HepG2 (cell line): ENCODE results near the gene GPATCH4. TPM values are rescaled to one million over a fixed set of nuclear protein-coding genes. Genes with fewer than 3 reads are reported as not detected.

Source experiments
- ATF7-NPFF ChIP-seq: sonication (generic); formaldehyde crosslinking; IDR thresholded peaks from 2 replicates; pipeline ENCODE4 v1.8.1; 2023; ENCODE audit warnings: mild to moderate bottlenecking, low read depth, missing genetic modification reagents, moderate library complexity
- FOXC1 ChIP-seq: sonication (generic); formaldehyde crosslinking; IDR thresholded peaks from 2 replicates; pipeline ENCODE4 v1.8.0; 2022; ENCODE audit warnings: mild to moderate bottlenecking, missing genetic modification reagents, borderline replicate concordance
- IRX3 ChIP-seq: sonication (generic); formaldehyde crosslinking; IDR thresholded peaks from 2 replicates; pipeline ENCODE4 v1.8.1; 2023; ENCODE audit warnings: mild to moderate bottlenecking, low read depth, missing genetic modification reagents, borderline replicate concordance
- MBNL3 ChIP-seq: fragments of 250-450 bp; sonication (Bioruptor Pico); conservative IDR thresholded peaks from 2 replicates; pipeline ENCODE4 v1.8.0; 2022; ENCODE audit warnings: mild to moderate bottlenecking, inconsistent platforms
- MEF2D ChIP-seq: sonication (generic); formaldehyde crosslinking; IDR thresholded peaks from 2 replicates; pipeline ENCODE4 v1.5.1; 2020; ENCODE audit warnings: mild to moderate bottlenecking, missing genetic modification reagents
- SOX5 ChIP-seq: IDR thresholded peaks from 2 replicates; pipeline ENCODE4 v1.6.1; 2016; ENCODE audit warnings: borderline replicate concordance
- ZBTB20 ChIP-seq: sonication (generic); formaldehyde crosslinking; IDR thresholded peaks from 2 replicates; pipeline ENCODE4 v1.8.1; 2023; ENCODE audit warnings: missing genetic modification reagents, low read depth, mild to moderate bottlenecking, borderline replicate concordance
- ZBTB42 ChIP-seq: sonication (generic); formaldehyde crosslinking; IDR thresholded peaks from 2 replicates; pipeline ENCODE4 v1.5.0; 2020; ENCODE audit warnings: mild to moderate bottlenecking, missing genetic modification reagents
- ZNF644 ChIP-seq: IDR thresholded peaks from 2 replicates; pipeline ENCODE4 v1.6.1; 2016; ENCODE audit warnings: low read depth
- polyA plus RNA-seq, 8 experiments: library from polyadenylated mRNA; depleted of rRNA in 3 of 8; stranded (reverse) in 7 of 8; unstranded in 1 of 8; fragments of >200 nt; fragmentation: Illumina TruSeq in 4 of 8; extraction: Trizol in 4 of 8; gene quantifications; 2 replicates each; pipeline versions ENCODE4 v1.2.1 to v1.2.3, GENCODE V29; 2011 to 2016; ENCODE audit warnings: low read depth in 4 of 8, missing spikeins in 1 of 8, mixed read lengths in 1 of 8; ENCODE audit not compliant: insufficient read depth in 1 of 8
- total RNA-seq, 5 experiments: library from RNA; depleted of rRNA; stranded (reverse); fragments of >200 nt; fragmentation: Illumina TruSeq; extraction: Trizol; gene quantifications; 2 replicates each; pipeline ENCODE4 v1.2.3, GENCODE V29; 2016; ENCODE audit warnings: low read depth in 1 of 5
- TF ChIP-seq, protein P1 (sequence below): sonication (generic); formaldehyde crosslinking; IDR thresholded peaks from 2 replicates; pipeline ENCODE4 v1.9.0; 2021; ENCODE audit warnings: mild to moderate bottlenecking, missing genetic modification reagents
- TF ChIP-seq, protein P2 (sequence below): sonication (generic); formaldehyde crosslinking; IDR thresholded peaks from 2 replicates; pipeline ENCODE4 v1.5.1; 2020; ENCODE audit warnings: mild to moderate bottlenecking, missing genetic modification reagents, borderline replicate concordance
- TF ChIP-seq, protein P3 (sequence below): sonication (generic); formaldehyde crosslinking; IDR thresholded peaks from 2 replicates; pipeline ENCODE4 v1.8.0; 2022; ENCODE audit warnings: missing genetic modification reagents, mild to moderate bottlenecking, borderline replicate concordance
- TF ChIP-seq, protein P4 (sequence below): sonication (generic); formaldehyde crosslinking; IDR thresholded peaks from 2 replicates; pipeline ENCODE4 v1.4.0; 2020; ENCODE audit warnings: missing genetic modification reagents

The GPATCH4 gene
- total and polyA plus RNA-seq, 2 of the 13 experiments (the other 11 are each of a cell fraction or from before 2014, with no cell fraction given): 19.2 to 37.9 TPM

DNA sequence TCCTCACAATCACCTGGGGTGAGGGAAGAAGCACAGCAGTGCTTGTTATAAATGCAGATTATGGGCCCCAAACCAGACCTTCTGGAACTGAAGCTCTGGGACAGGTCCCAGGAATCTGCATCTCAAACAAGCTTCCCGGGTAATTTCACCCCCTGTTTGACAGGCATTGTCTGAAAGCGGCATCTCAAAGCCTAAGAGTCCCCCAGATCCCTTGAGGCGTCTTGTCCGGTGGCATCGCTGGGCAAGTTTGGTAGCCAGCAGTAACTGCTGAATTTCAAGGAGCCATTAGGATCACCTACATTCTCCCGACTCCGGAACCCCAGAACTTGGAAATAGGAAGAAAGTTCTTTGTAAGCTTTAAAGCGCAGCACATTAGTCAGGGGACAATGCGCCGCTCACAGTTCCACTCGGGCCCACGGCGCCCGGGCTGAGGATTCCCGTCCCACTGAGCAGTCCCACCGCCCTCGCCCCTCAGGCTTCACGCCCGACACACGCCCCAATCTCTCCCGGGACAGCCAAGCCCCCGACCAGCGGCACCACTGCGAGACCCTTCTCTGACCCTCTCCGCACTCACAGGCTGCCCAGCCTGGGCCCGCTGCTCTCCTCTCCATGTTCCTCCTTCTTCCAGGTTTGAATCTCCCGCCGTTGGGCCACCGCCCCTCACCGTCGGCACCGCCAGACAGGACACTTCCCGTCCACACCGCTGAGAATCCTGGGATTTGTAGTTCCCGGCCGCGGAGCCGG, 29.2 kb downstream of the GPATCH4 start, which contains the start of gene IQGAP3 (continued):
- TF ChIP-seq, protein P1, sequence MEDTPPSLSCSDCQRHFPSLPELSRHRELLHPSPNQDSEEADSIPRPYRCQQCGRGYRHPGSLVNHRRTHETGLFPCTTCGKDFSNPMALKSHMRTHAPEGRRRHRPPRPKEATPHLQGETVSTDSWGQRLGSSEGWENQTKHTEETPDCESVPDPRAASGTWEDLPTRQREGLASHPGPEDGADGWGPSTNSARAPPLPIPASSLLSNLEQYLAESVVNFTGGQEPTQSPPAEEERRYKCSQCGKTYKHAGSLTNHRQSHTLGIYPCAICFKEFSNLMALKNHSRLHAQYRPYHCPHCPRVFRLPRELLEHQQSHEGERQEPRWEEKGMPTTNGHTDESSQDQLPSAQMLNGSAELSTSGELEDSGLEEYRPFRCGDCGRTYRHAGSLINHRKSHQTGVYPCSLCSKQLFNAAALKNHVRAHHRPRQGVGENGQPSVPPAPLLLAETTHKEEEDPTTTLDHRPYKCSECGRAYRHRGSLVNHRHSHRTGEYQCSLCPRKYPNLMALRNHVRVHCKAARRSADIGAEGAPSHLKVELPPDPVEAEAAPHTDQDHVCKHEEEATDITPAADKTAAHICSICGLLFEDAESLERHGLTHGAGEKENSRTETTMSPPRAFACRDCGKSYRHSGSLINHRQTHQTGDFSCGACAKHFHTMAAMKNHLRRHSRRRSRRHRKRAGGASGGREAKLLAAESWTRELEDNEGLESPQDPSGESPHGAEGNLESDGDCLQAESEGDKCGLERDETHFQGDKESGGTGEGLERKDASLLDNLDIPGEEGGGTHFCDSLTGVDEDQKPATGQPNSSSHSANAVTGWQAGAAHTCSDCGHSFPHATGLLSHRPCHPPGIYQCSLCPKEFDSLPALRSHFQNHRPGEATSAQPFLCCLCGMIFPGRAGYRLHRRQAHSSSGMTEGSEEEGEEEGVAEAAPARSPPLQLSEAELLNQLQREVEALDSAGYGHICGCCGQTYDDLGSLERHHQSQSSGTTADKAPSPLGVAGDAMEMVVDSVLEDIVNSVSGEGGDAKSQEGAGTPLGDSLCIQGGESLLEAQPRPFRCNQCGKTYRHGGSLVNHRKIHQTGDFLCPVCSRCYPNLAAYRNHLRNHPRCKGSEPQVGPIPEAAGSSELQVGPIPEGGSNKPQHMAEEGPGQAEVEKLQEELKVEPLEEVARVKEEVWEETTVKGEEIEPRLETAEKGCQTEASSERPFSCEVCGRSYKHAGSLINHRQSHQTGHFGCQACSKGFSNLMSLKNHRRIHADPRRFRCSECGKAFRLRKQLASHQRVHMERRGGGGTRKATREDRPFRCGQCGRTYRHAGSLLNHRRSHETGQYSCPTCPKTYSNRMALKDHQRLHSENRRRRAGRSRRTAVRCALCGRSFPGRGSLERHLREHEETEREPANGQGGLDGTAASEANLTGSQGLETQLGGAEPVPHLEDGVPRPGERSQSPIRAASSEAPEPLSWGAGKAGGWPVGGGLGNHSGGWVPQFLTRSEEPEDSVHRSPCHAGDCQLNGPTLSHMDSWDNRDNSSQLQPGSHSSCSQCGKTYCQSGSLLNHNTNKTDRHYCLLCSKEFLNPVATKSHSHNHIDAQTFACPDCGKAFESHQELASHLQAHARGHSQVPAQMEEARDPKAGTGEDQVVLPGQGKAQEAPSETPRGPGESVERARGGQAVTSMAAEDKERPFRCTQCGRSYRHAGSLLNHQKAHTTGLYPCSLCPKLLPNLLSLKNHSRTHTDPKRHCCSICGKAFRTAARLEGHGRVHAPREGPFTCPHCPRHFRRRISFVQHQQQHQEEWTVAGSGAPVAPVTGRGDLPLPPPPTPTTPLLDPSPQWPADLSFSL: no peak
- no peak for TF ChIP-seq SOX5
- TF ChIP-seq ZBTB42: no peak
- TF ChIP-seq ZBTB20: 0 out of 2 replicates have a peak, but pooled peaks have one; percentile 39
- no peak for TF ChIP-seq FOXC1 (CRISPR knock-in tag)
- no peak for TF ChIP-seq MEF2D (CRISPR knock-in tag)
- TF ChIP-seq ATF7-NPFF (CRISPR knock-in tag): peak; percentile 79; the same call in 1 of the 2 replicates
- TF ChIP-seq MBNL3 (CRISPR knock-in tag): no peak
- TF ChIP-seq, protein P2, sequence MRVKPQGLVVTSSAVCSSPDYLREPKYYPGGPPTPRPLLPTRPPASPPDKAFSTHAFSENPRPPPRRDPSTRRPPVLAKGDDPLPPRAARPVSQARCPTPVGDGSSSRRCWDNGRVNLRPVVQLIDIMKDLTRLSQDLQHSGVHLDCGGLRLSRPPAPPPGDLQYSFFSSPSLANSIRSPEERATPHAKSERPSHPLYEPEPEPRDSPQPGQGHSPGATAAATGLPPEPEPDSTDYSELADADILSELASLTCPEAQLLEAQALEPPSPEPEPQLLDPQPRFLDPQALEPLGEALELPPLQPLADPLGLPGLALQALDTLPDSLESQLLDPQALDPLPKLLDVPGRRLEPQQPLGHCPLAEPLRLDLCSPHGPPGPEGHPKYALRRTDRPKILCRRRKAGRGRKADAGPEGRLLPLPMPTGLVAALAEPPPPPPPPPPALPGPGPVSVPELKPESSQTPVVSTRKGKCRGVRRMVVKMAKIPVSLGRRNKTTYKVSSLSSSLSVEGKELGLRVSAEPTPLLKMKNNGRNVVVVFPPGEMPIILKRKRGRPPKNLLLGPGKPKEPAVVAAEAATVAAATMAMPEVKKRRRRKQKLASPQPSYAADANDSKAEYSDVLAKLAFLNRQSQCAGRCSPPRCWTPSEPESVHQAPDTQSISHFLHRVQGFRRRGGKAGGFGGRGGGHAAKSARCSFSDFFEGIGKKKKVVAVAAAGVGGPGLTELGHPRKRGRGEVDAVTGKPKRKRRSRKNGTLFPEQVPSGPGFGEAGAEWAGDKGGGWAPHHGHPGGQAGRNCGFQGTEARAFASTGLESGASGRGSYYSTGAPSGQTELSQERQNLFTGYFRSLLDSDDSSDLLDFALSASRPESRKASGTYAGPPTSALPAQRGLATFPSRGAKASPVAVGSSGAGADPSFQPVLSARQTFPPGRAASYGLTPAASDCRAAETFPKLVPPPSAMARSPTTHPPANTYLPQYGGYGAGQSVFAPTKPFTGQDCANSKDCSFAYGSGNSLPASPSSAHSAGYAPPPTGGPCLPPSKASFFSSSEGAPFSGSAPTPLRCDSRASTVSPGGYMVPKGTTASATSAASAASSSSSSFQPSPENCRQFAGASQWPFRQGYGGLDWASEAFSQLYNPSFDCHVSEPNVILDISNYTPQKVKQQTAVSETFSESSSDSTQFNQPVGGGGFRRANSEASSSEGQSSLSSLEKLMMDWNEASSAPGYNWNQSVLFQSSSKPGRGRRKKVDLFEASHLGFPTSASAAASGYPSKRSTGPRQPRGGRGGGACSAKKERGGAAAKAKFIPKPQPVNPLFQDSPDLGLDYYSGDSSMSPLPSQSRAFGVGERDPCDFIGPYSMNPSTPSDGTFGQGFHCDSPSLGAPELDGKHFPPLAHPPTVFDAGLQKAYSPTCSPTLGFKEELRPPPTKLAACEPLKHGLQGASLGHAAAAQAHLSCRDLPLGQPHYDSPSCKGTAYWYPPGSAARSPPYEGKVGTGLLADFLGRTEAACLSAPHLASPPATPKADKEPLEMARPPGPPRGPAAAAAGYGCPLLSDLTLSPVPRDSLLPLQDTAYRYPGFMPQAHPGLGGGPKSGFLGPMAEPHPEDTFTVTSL (CRISPR knock-in tag): no peak
- TF ChIP-seq, protein P3, sequence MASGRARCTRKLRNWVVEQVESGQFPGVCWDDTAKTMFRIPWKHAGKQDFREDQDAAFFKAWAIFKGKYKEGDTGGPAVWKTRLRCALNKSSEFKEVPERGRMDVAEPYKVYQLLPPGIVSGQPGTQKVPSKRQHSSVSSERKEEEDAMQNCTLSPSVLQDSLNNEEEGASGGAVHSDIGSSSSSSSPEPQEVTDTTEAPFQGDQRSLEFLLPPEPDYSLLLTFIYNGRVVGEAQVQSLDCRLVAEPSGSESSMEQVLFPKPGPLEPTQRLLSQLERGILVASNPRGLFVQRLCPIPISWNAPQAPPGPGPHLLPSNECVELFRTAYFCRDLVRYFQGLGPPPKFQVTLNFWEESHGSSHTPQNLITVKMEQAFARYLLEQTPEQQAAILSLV (CRISPR knock-in tag): 0 out of 2 replicates have a peak, but pooled peaks have one; percentile 34
- TF ChIP-seq IRX3: no peak; the same call in 1 of the 2 replicates
- TF ChIP-seq, protein P4, sequence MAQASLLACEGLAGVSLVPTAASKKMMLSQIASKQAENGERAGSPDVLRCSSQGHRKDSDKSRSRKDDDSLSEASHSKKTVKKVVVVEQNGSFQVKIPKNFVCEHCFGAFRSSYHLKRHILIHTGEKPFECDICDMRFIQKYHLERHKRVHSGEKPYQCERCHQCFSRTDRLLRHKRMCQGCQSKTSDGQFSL (CRISPR knock-in tag): no peak
- TF ChIP-seq ZNF644 (CRISPR knock-in tag): no peak
